Cardiac fibroblast (primary cell): ENCODE data around the gene PDZD2.

ENCODE experiments used
- DNase-seq, 2 donors: peaks; one replicate each; pipeline versions ENCODE4 v3.0.0 to v3.0.0-alpha.2; 2010; ENCODE audit warnings: low read depth in 2 of 2
- H3K4me3 ChIP-seq, 2 donors: replicated peaks in 1 of 2; 1 replicate in 1 of 2; 2 replicates in 1 of 2; pipeline ENCODE4 v1.5.1; 2011; ENCODE audit warnings: low read depth in 2 of 2, low read length in 2 of 2, mild to moderate bottlenecking in 2 of 2, moderate library complexity in 1 of 2
- TF ChIP-seq, protein P1 (sequence below): IDR thresholded peaks from one replicate; pipeline ENCODE4 v1.5.1; 2011; ENCODE audit warnings: low read depth, mild to moderate bottlenecking, low read length, inconsistent platforms

Gene PDZD2

GRCh38 chr5:31701642-31702299, 62.8 kb downstream of the PDZD2 start:
- TF ChIP-seq, protein P1, sequence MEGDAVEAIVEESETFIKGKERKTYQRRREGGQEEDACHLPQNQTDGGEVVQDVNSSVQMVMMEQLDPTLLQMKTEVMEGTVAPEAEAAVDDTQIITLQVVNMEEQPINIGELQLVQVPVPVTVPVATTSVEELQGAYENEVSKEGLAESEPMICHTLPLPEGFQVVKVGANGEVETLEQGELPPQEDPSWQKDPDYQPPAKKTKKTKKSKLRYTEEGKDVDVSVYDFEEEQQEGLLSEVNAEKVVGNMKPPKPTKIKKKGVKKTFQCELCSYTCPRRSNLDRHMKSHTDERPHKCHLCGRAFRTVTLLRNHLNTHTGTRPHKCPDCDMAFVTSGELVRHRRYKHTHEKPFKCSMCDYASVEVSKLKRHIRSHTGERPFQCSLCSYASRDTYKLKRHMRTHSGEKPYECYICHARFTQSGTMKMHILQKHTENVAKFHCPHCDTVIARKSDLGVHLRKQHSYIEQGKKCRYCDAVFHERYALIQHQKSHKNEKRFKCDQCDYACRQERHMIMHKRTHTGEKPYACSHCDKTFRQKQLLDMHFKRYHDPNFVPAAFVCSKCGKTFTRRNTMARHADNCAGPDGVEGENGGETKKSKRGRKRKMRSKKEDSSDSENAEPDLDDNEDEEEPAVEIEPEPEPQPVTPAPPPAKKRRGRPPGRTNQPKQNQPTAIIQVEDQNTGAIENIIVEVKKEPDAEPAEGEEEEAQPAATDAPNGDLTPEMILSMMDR: no peak

DNA sequence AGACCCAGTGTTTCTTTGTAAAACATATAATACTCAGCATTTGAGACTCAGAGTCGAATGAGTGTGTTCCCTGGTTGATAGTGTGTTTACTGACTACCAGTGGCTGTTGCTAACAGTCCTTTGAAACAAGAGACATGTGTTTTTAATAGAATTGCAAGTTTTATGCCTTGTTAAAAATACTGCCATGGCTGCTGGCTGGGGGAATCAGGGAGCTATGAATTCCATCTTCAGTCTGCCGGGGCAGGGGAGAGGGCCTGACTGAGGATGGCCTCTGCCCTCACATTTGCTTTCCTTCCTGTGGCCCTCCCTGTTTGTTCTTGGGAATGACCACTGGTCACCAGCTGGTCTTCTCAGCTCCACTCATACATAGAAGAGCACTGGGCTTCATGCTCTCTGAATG, 63.8 kb downstream of the PDZD2 start:
- no peak overlapping the region for H3K4me3 ChIP-seq
- no peak for DNase-seq
- TF ChIP-seq, protein P1: no peak

More at GRCh38 chr5:31701642-31702299, 62.8 kb downstream of the PDZD2 start:
- no peak overlapping the region for H3K4me3 ChIP-seq
- DNase-seq: no peak

DNA sequence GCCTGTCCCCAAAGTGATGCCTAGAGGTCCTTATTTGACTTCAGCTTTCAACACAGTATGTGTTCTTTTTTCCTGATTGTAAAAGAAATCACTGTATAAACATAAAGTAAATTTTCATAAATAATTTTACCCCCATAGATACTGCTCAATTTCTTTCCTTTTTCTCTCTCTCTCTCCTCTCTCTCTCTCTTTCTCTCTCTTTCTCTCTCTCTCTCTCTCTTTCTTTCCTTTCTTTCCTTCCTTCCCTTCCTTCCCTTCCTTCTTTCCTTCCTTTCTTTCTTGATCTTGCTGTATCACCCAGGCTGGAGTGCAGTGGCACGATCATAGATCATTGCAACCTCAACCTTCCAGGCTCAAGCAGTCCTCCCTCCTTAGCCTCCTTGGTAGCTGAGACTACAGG, 64.8 kb downstream of the PDZD2 start:
- TF ChIP-seq, protein P1: no peak
- DNase-seq: no peak
- no peak overlapping the region for H3K4me3 ChIP-seq

DNA sequence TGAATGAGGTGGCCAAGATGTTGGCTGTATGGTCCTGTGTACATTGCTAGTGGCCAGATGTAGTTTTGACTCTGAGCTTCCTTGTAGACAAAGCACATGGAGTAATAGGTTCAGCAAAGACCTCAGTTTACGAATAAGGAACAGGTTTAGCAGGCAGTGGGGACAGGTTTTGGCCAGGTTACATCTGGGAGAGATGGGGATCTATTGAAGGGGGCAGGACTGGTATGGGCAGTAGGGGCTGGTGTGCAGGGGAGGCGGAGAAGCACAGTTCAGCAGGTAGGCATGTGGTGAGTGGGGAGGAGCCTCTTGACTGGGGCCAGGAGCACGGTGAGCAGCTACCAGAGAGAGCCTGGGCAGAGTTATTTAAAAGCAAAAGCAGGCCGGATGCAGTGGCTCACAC, 67.3 kb downstream of the PDZD2 start:
- no peak for DNase-seq
- H3K4me3 ChIP-seq: no peak overlapping the region
- TF ChIP-seq, protein P1: no peak

- TF ChIP-seq, protein P1: no peak
- no peak overlapping the region for H3K4me3 ChIP-seq
- DNase-seq: no peak
Observed at GRCh38 chr5:31707329-31707728, 68.4 kb downstream of the PDZD2 start.

- TF ChIP-seq, protein P1: no peak
- H3K4me3 ChIP-seq: no peak overlapping the region
- no peak for DNase-seq
Observed at GRCh38 chr5:31708089-31708488, 69.2 kb downstream of the PDZD2 start.

DNA sequence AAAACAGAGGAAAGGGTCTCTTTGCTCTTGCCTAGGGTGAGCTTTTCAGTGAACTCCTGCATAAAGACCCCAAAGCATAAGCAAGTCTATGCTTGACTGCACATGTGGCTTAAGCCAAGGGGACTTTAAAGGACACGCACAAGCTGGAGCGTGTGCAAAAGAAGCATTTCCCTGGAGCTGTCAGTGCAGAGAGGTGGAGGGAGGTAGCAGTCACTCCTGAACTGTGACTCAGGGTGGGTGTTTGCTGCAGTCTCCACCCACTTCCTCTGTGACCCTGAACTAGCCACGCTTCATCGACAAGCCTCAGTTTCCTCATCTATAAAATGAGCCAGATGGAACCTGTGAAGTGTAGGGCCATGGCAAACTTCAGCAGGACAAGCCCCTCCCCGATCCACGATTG, 72.4 kb downstream of the PDZD2 start:
- DNase-seq: no peak
- H3K4me3 ChIP-seq: no peak overlapping the region
- TF ChIP-seq, protein P1: no peak
